SH-SY5Y (cell line): ENCODE measurements around the gene FAM237B.

ENCODE experiments used
- GATA2 ChIP-seq: IDR thresholded peaks from 2 replicates; pipeline ENCODE4 v1.6.1; 2011; ENCODE audit warnings: mild to moderate bottlenecking, low read depth, low read length
- GATA3 ChIP-seq: IDR thresholded peaks from 2 replicates; pipeline ENCODE4 v1.6.1; 2011; ENCODE audit warnings: low read depth, mild to moderate bottlenecking, low read length, moderate library complexity

GRCh38 chr7:90326500-90326899 is 5.4 kb upstream of the FAM237B start:
- TF ChIP-seq GATA3 (no peak), GATA2 (no peak)
